ENCODE results near the gene FGF8.

DNA sequence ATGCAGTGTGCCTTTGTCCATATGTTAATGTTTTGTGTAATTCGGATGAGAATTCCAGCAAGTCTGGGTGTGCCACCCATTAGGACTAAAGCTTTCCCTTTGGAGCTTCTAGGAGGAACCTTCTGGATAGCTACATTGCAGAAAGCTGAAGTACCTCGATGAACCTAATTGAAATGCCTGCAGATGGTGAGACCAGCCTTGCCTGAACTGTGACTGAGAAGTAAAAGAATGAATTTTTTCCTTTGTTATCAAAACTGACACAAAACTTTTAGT is 49.9 kb downstream of the FGF8 start:
- TF ChIP-seq CTCF (IDR thresholded peaks at IDR 0.05; ENCODE audit: low read depth, low read length, poor library complexity, severe bottlenecking): no peak
- TF ChIP-seq EZH2phosphoT487 (IDR thresholded peaks at IDR 0.05; ENCODE audit: borderline replicate concordance, low read length): no peak
